ENCODE data around the gene MAN2A2. TPM values are rescaled to one million over a fixed set of nuclear protein-coding genes. Genes with fewer than 3 reads are reported as not detected.

The MAN2A2 gene
- total RNA-seq, 1 experiment from 2014 or later, result 27.4 TPM

DNA sequence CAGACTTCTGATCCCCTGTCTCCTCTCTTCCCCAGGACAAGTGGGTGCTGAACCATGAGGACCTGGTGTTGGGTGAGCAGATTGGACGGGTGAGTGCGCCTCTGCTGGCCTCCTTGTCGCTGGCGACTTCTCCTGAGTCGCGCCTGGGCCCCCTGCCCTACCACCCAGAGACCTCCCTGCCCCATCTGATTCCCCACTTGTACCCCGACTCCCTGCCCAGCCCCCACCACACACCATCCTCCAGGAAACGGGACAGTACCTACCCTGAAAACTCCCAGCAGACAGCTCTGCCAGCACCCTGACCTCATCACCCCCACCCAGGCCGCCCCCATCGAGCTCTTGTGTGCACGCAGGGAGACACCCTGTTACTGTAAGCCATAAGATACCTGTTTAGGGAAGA is 11.1 kb upstream of the MAN2A2 start:
- H3K23ac ChIP-seq (ENCODE audit: insufficient read length, low read depth, low read length), result no peak overlapping the region
- no peak overlapping the region for H3T11ph ChIP-seq (ENCODE audit: low read length)
- no peak overlapping the region for H2BK20ac ChIP-seq (ENCODE audit: low read depth, low read length, poor library complexity, severe bottlenecking)
- no peaks in the 10 kb centered on the region for H3K9me3 ChIP-seq (ENCODE audit: control insufficient read depth, low read depth, low read length)
- Mint-ChIP-seq H3K9me3 (no peaks in the 10 kb centered on the region; a peak in 1 of 5 replicates), H3K4me3 (no peak overlapping the region), H3K4me1 (peaks cover 3 to 8% of the 10 kb centered on the region in 2 experiments; a peak in 3 of 4 replicates), H3K27me3 (ENCODE audit: low read depth) (no peaks in the 10 kb centered on the region; the same call in 1 of the 2 replicates), H3K27ac (peak overlapping the region in 2 of 3 experiments; percentile 44 to 57; a peak in 2 of 7 replicates), H3K36me3 (ENCODE audit: insufficient read depth in 1 of 3, low read depth in 3 of 3) (peaks cover 4 to 10% (median 10%) of the 10 kb centered on the region in 3 experiments; a peak in 6 of 7 replicates)
- TF ChIP-seq, protein P1, sequence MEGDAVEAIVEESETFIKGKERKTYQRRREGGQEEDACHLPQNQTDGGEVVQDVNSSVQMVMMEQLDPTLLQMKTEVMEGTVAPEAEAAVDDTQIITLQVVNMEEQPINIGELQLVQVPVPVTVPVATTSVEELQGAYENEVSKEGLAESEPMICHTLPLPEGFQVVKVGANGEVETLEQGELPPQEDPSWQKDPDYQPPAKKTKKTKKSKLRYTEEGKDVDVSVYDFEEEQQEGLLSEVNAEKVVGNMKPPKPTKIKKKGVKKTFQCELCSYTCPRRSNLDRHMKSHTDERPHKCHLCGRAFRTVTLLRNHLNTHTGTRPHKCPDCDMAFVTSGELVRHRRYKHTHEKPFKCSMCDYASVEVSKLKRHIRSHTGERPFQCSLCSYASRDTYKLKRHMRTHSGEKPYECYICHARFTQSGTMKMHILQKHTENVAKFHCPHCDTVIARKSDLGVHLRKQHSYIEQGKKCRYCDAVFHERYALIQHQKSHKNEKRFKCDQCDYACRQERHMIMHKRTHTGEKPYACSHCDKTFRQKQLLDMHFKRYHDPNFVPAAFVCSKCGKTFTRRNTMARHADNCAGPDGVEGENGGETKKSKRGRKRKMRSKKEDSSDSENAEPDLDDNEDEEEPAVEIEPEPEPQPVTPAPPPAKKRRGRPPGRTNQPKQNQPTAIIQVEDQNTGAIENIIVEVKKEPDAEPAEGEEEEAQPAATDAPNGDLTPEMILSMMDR (conservative IDR thresholded peaks at IDR 0.05), result no peak
- no peaks in the 10 kb centered on the region for H4K20me1 ChIP-seq (ENCODE audit: control insufficient read depth, insufficient read depth, insufficient read length)
- H3K4ac ChIP-seq (ENCODE audit: low read depth, low read length), result no peak overlapping the region
- H4K5ac ChIP-seq (ENCODE audit: insufficient read length, low read depth, low read length), result no peak overlapping the region
- no peak overlapping the region for H3K18ac ChIP-seq (ENCODE audit: insufficient read length, low read depth, low read length)
- no peak overlapping the region for H3K27ac ChIP-seq (ENCODE audit: insufficient read length, low read depth, low read length)
- no peak overlapping the region for H4K8ac ChIP-seq (replicated peaks; ENCODE audit: insufficient read length, low read depth, low read length)
- no peaks in the 10 kb centered on the region for H3K79me2 ChIP-seq (ENCODE audit: insufficient read depth, low read length)
- no peak overlapping the region for H3K14ac ChIP-seq (ENCODE audit: insufficient read depth, low read length)
- no peaks in the 10 kb centered on the region for H3K23me2 ChIP-seq (ENCODE audit: insufficient read length, low read depth, low read length, poor library complexity, severe bottlenecking)
- no peak overlapping the region for H2AFZ ChIP-seq (ENCODE audit: low read length)
- H3K56ac ChIP-seq (ENCODE audit: insufficient read length, low read depth, low read length), result no peak overlapping the region
- no peak overlapping the region for H2BK5ac ChIP-seq (ENCODE audit: insufficient read length, low read length)
- no peak overlapping the region for H2AK5ac ChIP-seq (ENCODE audit: insufficient read length, low read length)
- no peak for DNase-seq
- WGBS (ENCODE audit: extremely low coverage, insufficient read length, low lambda C conversion rate), result no CpG with 5 or more reads among the region's 11 CpGs
- no peak overlapping the region for H3K4me2 ChIP-seq (ENCODE audit: insufficient read depth, insufficient read length, low read length)
- H2BK120ac ChIP-seq (ENCODE audit: low read depth, low read length, poor library complexity, severe bottlenecking), result no peak overlapping the region
- no peak overlapping the region for H2BK15ac ChIP-seq (ENCODE audit: low read depth, low read length)
- no peaks in the 10 kb centered on the region for H3K79me1 ChIP-seq (ENCODE audit: insufficient read depth, low read depth, low read length, poor library complexity, severe bottlenecking)
- H3K9ac ChIP-seq (ENCODE audit: extremely low read depth, insufficient read length, low read length), result no peak overlapping the region
- H4K91ac ChIP-seq (ENCODE audit: insufficient read length, low read depth, low read length), result no peak overlapping the region
- no peak overlapping the region for H2BK12ac ChIP-seq (ENCODE audit: insufficient read length, low read depth, low read length)
- no peaks in the 10 kb centered on the region; the same call in 1 of the 2 replicates for H3K4me1 ChIP-seq (ENCODE audit: insufficient read depth, low read length)
- no peaks in the 10 kb centered on the region for H3K27me3 ChIP-seq (ENCODE audit: insufficient read depth, low read length)

All from H9 (cell line).